ENCODE data around the gene WAPL. TPM values are rescaled to one million over a fixed set of nuclear protein-coding genes. Genes with fewer than 3 reads are reported as not detected.
A peak's percentile ranks its signal among the peaks of the same experiment; 100 is the strongest.
"Not testable (repeated sequence)": the region's sequence is repeated elsewhere in the genome, so short reads cannot be mapped to it uniquely, and the experiment has no call there.

WAPL gene
- polyA plus RNA-seq (2013, experiment 1 of 2; ENCODE audit: insufficient read length) = 29.6 TPM
- polyA plus RNA-seq (2013, experiment 2 of 2; ENCODE audit: insufficient read length) = 33.2 TPM

GRCh38 chr10:86521678-86522509, at the start of gene WAPL:
Gene WAPL (minus strand): TSS chr10:86521792. CDS start chr10:86518069, 3,723 bp downstream.
- peak; percentile 93 for DNase-seq

DNA sequence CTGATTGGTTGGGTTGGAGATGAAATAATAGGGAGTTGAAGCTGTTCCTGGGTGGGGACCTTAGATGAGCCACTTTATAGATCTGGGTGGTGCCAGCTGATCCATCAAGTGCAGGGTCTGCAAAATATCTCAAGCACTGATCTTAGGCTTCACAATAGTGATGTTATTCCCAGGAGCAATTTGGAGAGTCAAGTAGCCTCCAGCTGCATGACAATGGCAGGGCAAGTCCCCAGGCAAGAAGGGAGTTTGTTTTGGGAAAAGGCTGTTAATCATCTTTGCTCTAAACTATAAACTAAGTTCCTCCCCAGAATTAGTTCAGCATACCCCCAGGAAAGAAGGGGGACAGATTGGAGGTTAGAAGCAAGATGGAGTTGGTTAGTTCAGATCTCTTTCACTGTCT, 47.7 kb upstream of the WAPL start:
- DNase-seq = no peak

- DNase-seq = not testable (repeated sequence)
Measured at GRCh38 chr10:86566518-86566917, 44.9 kb upstream of the WAPL start.

- not testable (repeated sequence) for DNase-seq
Measured at GRCh38 chr10:86563338-86563737, 41.7 kb upstream of the WAPL start.

DNA sequence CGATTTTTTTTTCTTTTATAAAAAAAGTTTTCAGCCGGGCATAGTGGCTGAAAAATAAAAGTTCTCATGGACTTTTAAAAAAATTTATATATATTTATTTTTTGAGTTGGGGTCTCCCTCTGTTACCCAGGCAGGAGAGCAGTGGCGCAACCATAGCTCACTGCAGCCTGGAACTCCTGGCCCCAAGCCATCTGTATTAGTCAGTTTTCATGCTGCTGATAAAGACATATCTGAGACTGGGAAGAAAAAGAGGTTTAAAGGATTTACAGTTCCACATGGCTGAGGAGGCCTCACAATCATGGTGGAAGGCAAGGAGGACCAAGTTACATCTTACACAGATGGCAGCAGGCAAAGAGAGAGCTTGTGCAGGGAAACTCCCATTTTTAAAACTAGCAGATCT, 37.1 kb upstream of the WAPL start:
- peak; percentile 24 for DNase-seq

GRCh38 chr10:86556933-86557649, 35.5 kb upstream of the WAPL start:
- no peak for DNase-seq

DNA sequence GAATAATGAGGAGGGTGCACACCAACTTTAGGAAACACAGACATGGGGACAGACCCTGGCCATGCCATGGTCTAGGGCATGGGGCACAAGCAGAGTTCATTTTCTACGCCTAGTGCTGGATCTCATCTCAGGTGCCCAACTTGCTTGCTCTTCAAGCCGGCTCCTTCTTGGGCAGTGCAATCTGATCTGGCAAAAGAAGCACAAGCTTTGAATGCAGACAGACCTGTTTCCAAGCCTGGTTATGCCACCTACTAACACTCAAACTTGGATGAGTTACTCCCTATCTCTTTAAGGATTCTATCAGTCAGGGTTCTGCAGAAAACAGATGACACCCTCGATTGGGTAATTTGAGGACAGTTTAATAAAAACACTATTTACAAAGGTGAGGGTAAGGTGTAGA, 34.9 kb upstream of the WAPL start:
- no peak for DNase-seq

DNA sequence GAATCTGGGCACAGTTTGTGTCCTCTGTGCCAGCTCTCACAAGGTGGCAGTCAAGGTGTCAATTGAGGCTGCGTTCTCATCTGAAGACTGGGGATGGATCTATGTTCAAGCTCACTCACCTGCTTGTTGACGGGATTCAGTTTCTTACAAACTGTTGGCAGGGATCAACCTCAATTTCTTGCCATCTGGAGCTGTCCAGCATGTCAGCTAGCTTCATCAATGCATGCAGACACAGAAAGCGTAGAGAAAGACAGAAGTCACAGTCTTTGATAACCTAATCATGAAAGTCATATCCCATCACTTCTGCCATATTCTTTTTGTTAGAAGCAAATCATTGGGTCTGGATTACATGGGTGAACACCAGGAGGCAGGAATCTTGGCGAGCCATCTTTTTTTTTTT, 32.0 kb upstream of the WAPL start:
- DNase-seq = no peak

- no peak for DNase-seq
Measured at GRCh38 chr10:86553213-86553612, 31.6 kb upstream of the WAPL start.

GRCh38 chr10:86547296-86547695, 25.7 kb upstream of the WAPL start:
- no peak for DNase-seq

DNA sequence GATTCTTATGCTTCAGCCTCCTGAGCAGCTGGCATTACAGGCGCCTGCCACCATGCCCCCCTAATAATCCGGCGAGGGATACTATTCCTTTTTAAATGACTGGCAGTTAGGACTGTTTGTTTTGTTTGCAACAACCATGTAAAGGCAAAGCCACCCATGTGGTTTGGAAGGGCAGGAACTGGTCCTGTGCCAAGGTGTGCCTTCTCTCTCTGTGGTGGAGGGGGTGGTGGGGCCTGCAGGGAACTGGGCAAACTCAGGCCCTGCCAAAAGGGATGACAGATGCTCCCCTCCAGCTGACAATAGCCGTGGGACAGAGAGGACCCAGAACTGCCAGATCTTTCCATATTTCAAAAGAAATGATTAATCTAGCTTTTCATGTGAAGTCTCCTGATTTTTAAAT, 23.5 kb upstream of the WAPL start:
- no peak for DNase-seq

DNA sequence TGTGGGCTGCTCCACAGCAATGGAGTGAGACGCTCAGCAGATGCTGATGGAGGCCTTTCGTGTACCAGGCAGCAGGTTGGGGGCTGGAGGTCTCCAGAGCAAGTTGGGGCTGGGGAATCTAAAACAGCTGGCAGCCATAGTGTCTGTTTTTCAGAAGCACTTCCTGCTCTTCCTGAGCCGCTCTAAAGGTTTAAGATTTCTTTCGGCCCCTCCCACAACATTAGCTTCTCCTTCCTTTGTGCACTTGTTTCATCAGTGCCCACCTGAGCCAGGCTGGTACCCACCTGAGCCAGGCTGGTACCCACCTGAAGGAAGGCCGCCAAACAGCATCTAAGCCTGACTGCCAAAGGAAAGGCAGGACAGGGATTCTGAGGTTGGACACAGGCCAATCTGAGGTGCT, 18.4 kb upstream of the WAPL start:
- DNase-seq = no peak

GRCh38 chr10:86538547-86538946, 17.0 kb upstream of the WAPL start:
- no peak for DNase-seq

GRCh38 chr10:86538040-86538439, 16.4 kb upstream of the WAPL start:
- DNase-seq = not testable (repeated sequence)

- no peak for DNase-seq
Measured at GRCh38 chr10:86536294-86536861, 14.8 kb upstream of the WAPL start.

DNA sequence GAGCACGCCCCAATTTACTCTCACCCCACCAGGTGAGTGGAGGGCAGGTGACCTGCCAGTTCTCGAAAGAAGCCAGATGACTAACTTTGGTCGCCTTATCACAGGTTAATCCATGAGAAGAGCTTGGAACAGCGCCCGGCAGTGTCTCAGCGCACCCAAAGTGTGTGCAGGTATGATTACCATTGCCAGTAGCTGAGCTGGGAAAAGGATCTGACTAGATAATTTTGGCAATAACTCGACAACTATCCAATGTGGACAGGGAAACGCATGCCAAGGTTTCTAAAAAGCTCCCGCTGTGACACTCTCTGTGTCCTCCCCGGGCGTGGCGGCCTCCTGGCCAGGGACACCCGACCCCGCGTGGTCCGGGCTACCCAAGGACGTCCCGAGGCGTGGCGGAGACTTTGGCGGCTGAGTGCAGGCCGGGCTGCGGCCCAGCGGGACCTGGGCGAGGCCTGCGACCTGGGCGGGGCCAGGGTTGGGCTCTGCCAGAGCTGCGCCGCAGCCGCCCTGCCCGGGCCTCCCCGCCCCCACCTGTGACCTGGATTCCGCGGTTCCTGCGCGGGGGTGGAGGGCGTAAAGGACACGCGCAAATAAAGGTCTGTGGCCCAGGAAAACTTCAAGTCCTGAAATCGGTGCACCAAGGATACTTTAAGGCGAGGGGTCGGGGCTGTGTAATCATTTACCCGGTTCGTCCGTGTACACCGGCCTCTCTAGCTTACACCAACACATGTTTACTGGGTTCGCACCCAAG, 13.7 kb upstream of the WAPL start:
- peak; percentile 17 for DNase-seq

DNA sequence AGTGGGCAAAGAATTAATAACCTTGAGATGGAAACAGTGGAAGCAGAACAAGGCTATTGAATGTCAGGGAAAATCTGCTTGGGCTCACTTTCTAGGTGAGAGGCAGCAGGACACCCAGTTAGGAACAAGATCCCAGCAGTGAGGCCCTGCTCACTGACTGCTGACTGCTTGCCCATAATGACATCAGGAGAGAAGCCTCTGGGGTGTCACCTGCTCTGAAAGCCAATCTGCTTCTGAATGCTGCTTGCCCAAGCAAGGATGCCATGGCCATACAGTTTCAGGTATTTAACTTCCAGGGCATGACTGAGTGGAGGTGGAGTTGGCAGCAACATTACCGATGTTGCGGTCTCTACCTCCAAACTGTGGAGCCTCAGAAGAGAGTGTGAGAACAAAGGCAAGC, 11.7 kb upstream of the WAPL start:
- no peak for DNase-seq

- not testable (repeated sequence) for DNase-seq
Measured at GRCh38 chr10:86528736-86529135, 7.1 kb upstream of the WAPL start.

- DNase-seq = no peak
Measured at GRCh38 chr10:86526606-86527005, 5.0 kb upstream of the WAPL start.

DNA sequence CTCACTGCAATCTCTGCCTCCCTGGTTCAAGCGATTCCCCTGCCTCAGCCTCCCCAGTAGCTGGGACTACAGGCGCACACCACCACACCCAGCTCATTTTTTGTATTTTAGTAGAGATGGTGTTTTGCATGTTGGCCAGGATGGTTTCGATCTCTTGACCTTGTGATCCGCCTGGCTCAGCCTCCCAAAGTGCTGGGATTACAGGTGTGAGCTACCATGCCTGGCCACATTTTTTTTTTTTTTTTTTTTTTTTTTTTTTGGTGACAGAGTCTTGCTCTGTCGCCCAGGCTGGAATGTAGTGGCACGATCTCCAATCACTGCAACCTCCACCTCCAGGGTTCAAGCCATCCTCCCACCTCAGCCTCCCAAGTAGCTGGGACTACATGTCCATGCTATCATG, 4.1 kb upstream of the WAPL start:
- not testable (repeated sequence) for DNase-seq

GRCh38 chr10:86524225-86524962, 2.8 kb upstream of the WAPL start:
- DNase-seq = no peak

DNA sequence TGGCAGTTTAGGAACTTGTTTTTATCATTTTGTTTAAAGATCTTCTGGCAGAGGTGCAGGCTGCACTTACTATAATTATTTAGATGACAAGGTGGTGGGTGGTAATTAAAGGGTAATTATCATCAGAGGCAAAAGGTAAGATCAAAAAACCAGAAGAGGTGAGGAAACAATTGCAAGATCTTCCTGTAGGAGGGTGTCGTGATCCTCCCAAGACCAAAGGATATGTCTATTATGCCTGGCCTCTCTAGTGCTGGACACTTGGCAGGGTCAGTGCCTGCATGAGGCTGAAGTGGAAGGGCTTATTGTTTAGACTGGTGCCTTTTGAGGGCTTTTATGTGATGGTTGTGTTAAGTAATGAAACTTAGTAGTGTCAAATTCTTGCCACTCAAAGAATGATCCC, 1.8 kb upstream of the WAPL start:
- no peak for DNase-seq

All from fibroblast of skin of scalp (primary cell).